GM18858 (cell line): ENCODE measurements around the gene POR.
A peak's percentile ranks its signal among the peaks of the same experiment; 100 is the strongest.

ENCODE experiments used
- ATAC-seq: cut with Tn5 transposase; IDR thresholded peaks from one replicate; pipeline ENCODE4 v1.9.1; 2021; ENCODE audit not compliant: unreplicated experiment

POR gene

GRCh38 chr7:75915416-75916156, 631 bp downstream of the POR start:
- no peak for ATAC-seq

- ATAC-seq, result no peak
These were observed 1.3 kb downstream of the POR start for GRCh38 chr7:75916259-75916658.

GRCh38 chr7:75916685-75917634, 2.0 kb downstream of the POR start:
- no peak for ATAC-seq

- no peak for ATAC-seq
These were observed 5.6 kb downstream of the POR start for GRCh38 chr7:75920431-75921161.

GRCh38 chr7:75921479-75921878, 6.5 kb downstream of the POR start:
- ATAC-seq, result no peak

- ATAC-seq, result no peak
These were observed 8.1 kb downstream of the POR start for GRCh38 chr7:75922966-75923603.

- ATAC-seq, result no peak
These were observed 9.3 kb downstream of the POR start for GRCh38 chr7:75924256-75924655.

- ATAC-seq, result no peak
These were observed 9.9 kb downstream of the POR start for GRCh38 chr7:75924889-75925288.

GRCh38 chr7:75925717-75926435, 10.9 kb downstream of the POR start:
- no peak for ATAC-seq

- ATAC-seq, result peak; percentile 83
These were observed 13.6 kb downstream of the POR start for GRCh38 chr7:75928568-75928914.

GRCh38 chr7:75931680-75932079, 16.7 kb downstream of the POR start:
- no peak for ATAC-seq

- no peak for ATAC-seq
These were observed 23.2 kb downstream of the POR start for GRCh38 chr7:75937958-75938786.

- ATAC-seq, result no peak
These were observed 24.0 kb downstream of the POR start for GRCh38 chr7:75938921-75939320.

GRCh38 chr7:75943864-75944263, 28.9 kb downstream of the POR start:
- no peak for ATAC-seq

- no peak for ATAC-seq
These were observed 29.6 kb downstream of the POR start for GRCh38 chr7:75944507-75944906.

GRCh38 chr7:75945297-75946168, 30.6 kb downstream of the POR start:
- no peak for ATAC-seq

- ATAC-seq, result no peak
These were observed 31.4 kb downstream of the POR start for GRCh38 chr7:75946207-75946855.

- no peak for ATAC-seq
These were observed 33.2 kb downstream of the POR start for GRCh38 chr7:75948179-75948578.
